HG03460 (cell line): ENCODE data around the gene SLC2A1.
"Not testable (repeated sequence)": the region's sequence is repeated elsewhere in the genome, so short reads cannot be mapped to it uniquely, and the experiment has no call there.

Source experiments
- ATAC-seq: cut with Tn5 transposase; IDR thresholded peaks from one replicate; pipeline ENCODE4 v1.9.1; 2021; ENCODE audit not compliant: unreplicated experiment

Gene SLC2A1

GRCh38 chr1:42931911-42932422 is 26.7 kb downstream of the SLC2A1 start:
- ATAC-seq, result peak; percentile 52

GRCh38 chr1:42931108-42931539 is 27.5 kb downstream of the SLC2A1 start:
- no peak for ATAC-seq

GRCh38 chr1:42930178-42931107 is 28.2 kb downstream of the SLC2A1 start:
- no peak for ATAC-seq

- ATAC-seq, result no peak
Measured at GRCh38 chr1:42929434-42930177, 29.1 kb downstream of the SLC2A1 start.

GRCh38 chr1:42928859-42929258 is 29.8 kb downstream of the SLC2A1 start:
- ATAC-seq, result no peak

GRCh38 chr1:42927920-42928505 is 30.7 kb downstream of the SLC2A1 start:
- no peak for ATAC-seq

GRCh38 chr1:42927274-42927841 is 31.3 kb downstream of the SLC2A1 start:
- ATAC-seq, result no peak

- no peak for ATAC-seq
Measured at GRCh38 chr1:42926879-42927242, 31.8 kb downstream of the SLC2A1 start.

- ATAC-seq, result no peak
Measured at GRCh38 chr1:42926235-42926878, 32.3 kb downstream of the SLC2A1 start.

- ATAC-seq, result no peak
Measured at GRCh38 chr1:42924851-42925760, 33.6 kb downstream of the SLC2A1 start.

GRCh38 chr1:42924082-42924850 is 34.4 kb downstream of the SLC2A1 start:
- peak; percentile 81 for ATAC-seq

- no peak for ATAC-seq
Measured at GRCh38 chr1:42923367-42924081, 35.1 kb downstream of the SLC2A1 start.

GRCh38 chr1:42922687-42923366 is 35.8 kb downstream of the SLC2A1 start:
- ATAC-seq, result no peak

- ATAC-seq, result no peak
Measured at GRCh38 chr1:42921769-42922168, 36.9 kb downstream of the SLC2A1 start.

GRCh38 chr1:42919651-42920050 is 39.0 kb downstream of the SLC2A1 start:
- ATAC-seq, result not testable (repeated sequence)

- no peak for ATAC-seq
Measured at GRCh38 chr1:42917241-42917495, 41.5 kb downstream of the SLC2A1 start.

- ATAC-seq, result no peak
Measured at GRCh38 chr1:42915456-42915855, 43.2 kb downstream of the SLC2A1 start.

- no peak for ATAC-seq
Measured at GRCh38 chr1:42914092-42914627, 44.5 kb downstream of the SLC2A1 start.
